Measurements from ENCODE around the gene LCP1. TPM values are rescaled to one million over a fixed set of nuclear protein-coding genes. Genes with fewer than 3 reads are reported as not detected.

LCP1 gene
- total and polyA plus RNA-seq, 2 of the 13 experiments (the other 11 are each of a cell fraction or from before 2014, with no cell fraction given): 1.6 TPM

GRCh38 chr13:46109451-46109850, 72.5 kb downstream of the LCP1 start (continued):
- TF ChIP-seq ZBTB3 (CRISPR knock-in tag; IDR thresholded peaks at IDR 0.05; ENCODE audit: borderline replicate concordance, low read depth) (0 out of 2 replicates have a peak, but pooled peaks have one; percentile 30), SPEN (CRISPR knock-in tag; IDR thresholded peaks at IDR 0.05; ENCODE audit: low read depth) (no peak), TP53 (CRISPR knock-in tag; conservative IDR thresholded peaks at IDR 0.05) (no peak), DZIP1 (CRISPR knock-in tag; IDR thresholded peaks at IDR 0.05) (no peak), ZNF121 (CRISPR knock-in tag; IDR thresholded peaks at IDR 0.05) (no peak), ZNF124 (CRISPR knock-in tag; IDR thresholded peaks at IDR 0.05) (no peak), PLRG1 (conservative IDR thresholded peaks at IDR 0.05) (no peak), FOSL1 (CRISPR knock-in tag; IDR thresholded peaks at IDR 0.05; ENCODE audit: borderline replicate concordance) (no peak), CBX5 (CRISPR knock-in tag; IDR thresholded peaks at IDR 0.05; ENCODE audit: borderline replicate concordance) (no peak), ZBTB38 (CRISPR knock-in tag; IDR thresholded peaks at IDR 0.05) (peak; percentile 17; the same call in 1 of the 2 replicates)
- TF ChIP-seq, protein P1, sequence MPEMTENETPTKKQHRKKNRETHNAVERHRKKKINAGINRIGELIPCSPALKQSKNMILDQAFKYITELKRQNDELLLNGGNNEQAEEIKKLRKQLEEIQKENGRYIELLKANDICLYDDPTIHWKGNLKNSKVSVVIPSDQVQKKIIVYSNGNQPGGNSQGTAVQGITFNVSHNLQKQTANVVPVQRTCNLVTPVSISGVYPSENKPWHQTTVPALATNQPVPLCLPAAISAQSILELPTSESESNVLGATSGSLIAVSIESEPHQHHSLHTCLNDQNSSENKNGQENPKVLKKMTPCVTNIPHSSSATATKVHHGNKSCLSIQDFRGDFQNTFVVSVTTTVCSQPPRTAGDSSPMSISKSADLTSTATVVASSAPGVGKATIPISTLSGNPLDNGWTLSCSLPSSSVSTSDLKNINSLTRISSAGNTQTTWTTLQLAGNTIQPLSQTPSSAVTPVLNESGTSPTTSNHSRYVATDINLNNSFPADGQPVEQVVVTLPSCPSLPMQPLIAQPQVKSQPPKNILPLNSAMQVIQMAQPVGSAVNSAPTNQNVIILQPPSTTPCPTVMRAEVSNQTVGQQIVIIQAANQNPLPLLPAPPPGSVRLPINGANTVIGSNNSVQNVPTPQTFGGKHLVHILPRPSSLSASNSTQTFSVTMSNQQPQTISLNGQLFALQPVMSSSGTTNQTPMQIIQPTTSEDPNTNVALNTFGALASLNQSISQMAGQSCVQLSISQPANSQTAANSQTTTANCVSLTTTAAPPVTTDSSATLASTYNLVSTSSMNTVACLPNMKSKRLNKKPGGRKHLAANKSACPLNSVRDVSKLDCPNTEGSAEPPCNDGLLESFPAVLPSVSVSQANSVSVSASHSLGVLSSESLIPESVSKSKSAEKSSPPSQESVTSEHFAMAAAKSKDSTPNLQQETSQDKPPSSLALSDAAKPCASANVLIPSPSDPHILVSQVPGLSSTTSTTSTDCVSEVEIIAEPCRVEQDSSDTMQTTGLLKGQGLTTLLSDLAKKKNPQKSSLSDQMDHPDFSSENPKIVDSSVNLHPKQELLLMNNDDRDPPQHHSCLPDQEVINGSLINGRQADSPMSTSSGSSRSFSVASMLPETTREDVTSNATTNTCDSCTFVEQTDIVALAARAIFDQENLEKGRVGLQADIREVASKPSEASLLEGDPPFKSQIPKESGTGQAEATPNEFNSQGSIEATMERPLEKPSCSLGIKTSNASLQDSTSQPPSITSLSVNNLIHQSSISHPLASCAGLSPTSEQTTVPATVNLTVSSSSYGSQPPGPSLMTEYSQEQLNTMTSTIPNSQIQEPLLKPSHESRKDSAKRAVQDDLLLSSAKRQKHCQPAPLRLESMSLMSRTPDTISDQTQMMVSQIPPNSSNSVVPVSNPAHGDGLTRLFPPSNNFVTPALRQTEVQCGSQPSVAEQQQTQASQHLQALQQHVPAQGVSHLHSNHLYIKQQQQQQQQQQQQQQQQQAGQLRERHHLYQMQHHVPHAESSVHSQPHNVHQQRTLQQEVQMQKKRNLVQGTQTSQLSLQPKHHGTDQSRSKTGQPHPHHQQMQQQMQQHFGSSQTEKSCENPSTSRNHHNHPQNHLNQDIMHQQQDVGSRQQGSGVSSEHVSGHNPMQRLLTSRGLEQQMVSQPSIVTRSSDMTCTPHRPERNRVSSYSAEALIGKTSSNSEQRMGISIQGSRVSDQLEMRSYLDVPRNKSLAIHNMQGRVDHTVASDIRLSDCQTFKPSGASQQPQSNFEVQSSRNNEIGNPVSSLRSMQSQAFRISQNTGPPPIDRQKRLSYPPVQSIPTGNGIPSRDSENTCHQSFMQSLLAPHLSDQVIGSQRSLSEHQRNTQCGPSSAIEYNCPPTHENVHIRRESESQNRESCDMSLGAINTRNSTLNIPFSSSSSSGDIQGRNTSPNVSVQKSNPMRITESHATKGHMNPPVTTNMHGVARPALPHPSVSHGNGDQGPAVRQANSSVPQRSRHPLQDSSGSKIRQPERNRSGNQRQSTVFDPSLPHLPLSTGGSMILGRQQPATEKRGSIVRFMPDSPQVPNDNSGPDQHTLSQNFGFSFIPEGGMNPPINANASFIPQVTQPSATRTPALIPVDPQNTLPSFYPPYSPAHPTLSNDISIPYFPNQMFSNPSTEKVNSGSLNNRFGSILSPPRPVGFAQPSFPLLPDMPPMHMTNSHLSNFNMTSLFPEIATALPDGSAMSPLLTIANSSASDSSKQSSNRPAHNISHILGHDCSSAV (CRISPR knock-in tag; IDR thresholded peaks at IDR 0.05; ENCODE audit: borderline replicate concordance): no peak
- TF ChIP-seq, protein P2, sequence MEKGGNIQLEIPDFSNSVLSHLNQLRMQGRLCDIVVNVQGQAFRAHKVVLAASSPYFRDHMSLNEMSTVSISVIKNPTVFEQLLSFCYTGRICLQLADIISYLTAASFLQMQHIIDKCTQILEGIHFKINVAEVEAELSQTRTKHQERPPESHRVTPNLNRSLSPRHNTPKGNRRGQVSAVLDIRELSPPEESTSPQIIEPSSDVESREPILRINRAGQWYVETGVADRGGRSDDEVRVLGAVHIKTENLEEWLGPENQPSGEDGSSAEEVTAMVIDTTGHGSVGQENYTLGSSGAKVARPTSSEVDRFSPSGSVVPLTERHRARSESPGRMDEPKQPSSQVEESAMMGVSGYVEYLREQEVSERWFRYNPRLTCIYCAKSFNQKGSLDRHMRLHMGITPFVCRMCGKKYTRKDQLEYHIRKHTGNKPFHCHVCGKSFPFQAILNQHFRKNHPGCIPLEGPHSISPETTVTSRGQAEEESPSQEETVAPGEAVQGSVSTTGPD (CRISPR knock-in tag; IDR thresholded peaks at IDR 0.05): no peak
- TF ChIP-seq, protein P3, sequence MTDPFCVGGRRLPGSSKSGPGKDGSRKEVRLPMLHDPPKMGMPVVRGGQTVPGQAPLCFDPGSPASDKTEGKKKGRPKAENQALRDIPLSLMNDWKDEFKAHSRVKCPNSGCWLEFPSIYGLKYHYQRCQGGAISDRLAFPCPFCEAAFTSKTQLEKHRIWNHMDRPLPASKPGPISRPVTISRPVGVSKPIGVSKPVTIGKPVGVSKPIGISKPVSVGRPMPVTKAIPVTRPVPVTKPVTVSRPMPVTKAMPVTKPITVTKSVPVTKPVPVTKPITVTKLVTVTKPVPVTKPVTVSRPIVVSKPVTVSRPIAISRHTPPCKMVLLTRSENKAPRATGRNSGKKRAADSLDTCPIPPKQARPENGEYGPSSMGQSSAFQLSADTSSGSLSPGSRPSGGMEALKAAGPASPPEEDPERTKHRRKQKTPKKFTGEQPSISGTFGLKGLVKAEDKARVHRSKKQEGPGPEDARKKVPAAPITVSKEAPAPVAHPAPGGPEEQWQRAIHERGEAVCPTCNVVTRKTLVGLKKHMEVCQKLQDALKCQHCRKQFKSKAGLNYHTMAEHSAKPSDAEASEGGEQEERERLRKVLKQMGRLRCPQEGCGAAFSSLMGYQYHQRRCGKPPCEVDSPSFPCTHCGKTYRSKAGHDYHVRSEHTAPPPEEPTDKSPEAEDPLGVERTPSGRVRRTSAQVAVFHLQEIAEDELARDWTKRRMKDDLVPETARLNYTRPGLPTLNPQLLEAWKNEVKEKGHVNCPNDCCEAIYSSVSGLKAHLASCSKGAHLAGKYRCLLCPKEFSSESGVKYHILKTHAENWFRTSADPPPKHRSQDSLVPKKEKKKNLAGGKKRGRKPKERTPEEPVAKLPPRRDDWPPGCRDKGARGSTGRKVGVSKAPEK (CRISPR knock-in tag; IDR thresholded peaks at IDR 0.05; ENCODE audit: borderline replicate concordance): no peak
